Hepatocyte (in vitro differentiated cells): ENCODE measurements around the gene OR5A2. TPM values are rescaled to one million over a fixed set of nuclear protein-coding genes. Genes with fewer than 3 reads are reported as not detected.

ENCODE experiments used
- DNase-seq: peaks from one replicate; pipeline ENCODE4 v3.0.0-alpha.2; 2016; ENCODE audit warnings: low spot score
- H2AFZ ChIP-seq: fragments of 200-600 bp; sonication (generic); 2 replicates; pipeline ENCODE4 v1.6.0; 2016; ENCODE audit warnings: antibody characterized with exemption, mild to moderate bottlenecking
- H3K27ac ChIP-seq: fragments of 200-600 bp; sonication (generic); 2 replicates; pipeline ENCODE4 v1.5.1; 2016; ENCODE audit warnings: mild to moderate bottlenecking
- H3K27me3 ChIP-seq: fragments of 200-600 bp; sonication (generic); 2 replicates; pipeline ENCODE4 v1.6.1; 2016
- H3K36me3 ChIP-seq: fragments of 200-600 bp; sonication (generic); replicated peaks from 2 replicates; pipeline ENCODE4 v1.5.1; 2016; ENCODE audit warnings: low read depth; ENCODE audit not compliant: insufficient read depth
- H3K4me1 ChIP-seq: fragments of 200-600 bp; sonication (generic); 2 replicates; pipeline ENCODE4 v1.5.1; 2016; ENCODE audit warnings: mild to moderate bottlenecking, moderate library complexity; ENCODE audit not compliant: insufficient read depth
- H3K4me2 ChIP-seq: fragments of 200-600 bp; sonication (generic); 2 replicates; pipeline ENCODE4 v1.6.0; 2016
- H3K4me3 ChIP-seq: fragments of 200-600 bp; sonication (generic); 2 replicates; pipeline ENCODE4 v1.5.1; 2016; ENCODE audit warnings: mild to moderate bottlenecking
- H3K79me2 ChIP-seq: fragments of 200-600 bp; sonication (generic); 2 replicates; pipeline ENCODE4 v1.6.0; 2017; ENCODE audit warnings: mild to moderate bottlenecking
- H3K9me2 ChIP-seq: fragments of 200-600 bp; sonication (generic); replicated peaks from 2 replicates; pipeline ENCODE4 v1.6.0; 2017; ENCODE audit warnings: mild to moderate bottlenecking; ENCODE audit not compliant: insufficient read depth
- H3K9me3 ChIP-seq: fragments of 200-600 bp; sonication (generic); 2 replicates; pipeline ENCODE4 v1.5.1; 2016; ENCODE audit warnings: low read depth, mild to moderate bottlenecking
- H4K20me1 ChIP-seq: fragments of 200-600 bp; sonication (generic); 2 replicates; pipeline ENCODE4 v1.6.0; 2016; ENCODE audit warnings: mild to moderate bottlenecking; ENCODE audit not compliant: insufficient read depth, poor library complexity, severe bottlenecking
- CTCF ChIP-seq: fragments of 200-600 bp; sonication (generic); IDR thresholded peaks from 2 replicates; pipeline ENCODE4 v1.5.1; 2016; ENCODE audit warnings: antibody characterized with exemption, mild to moderate bottlenecking; ENCODE audit not compliant: poor library complexity
- EZH2 ChIP-seq: fragments of 200-600 bp; sonication (generic); IDR thresholded peaks from 2 replicates; pipeline ENCODE4 v1.6.1; 2016; ENCODE audit warnings: antibody characterized with exemption, mild to moderate bottlenecking, borderline replicate concordance
- EZH2phosphoT487 ChIP-seq: fragments of 200-600 bp; sonication (generic); IDR thresholded peaks from one replicate; pipeline ENCODE4 v1.6.1; 2018; ENCODE audit warnings: antibody characterized with exemption, mild to moderate bottlenecking, low read depth, moderate library complexity; ENCODE audit not compliant: unreplicated experiment, severe bottlenecking
- WGBS: methylation state at CpG from one replicate; pipeline ENCODE4 v1.1.6; 2016; ENCODE audit warnings: low lambda C conversion rate; ENCODE audit errors: missing lambda C conversion rate; 5-methylcytosine and 5-hydroxymethylcytosine counted together
- polyA plus RNA-seq: library from polyadenylated mRNA; unstranded; fragments of >200 nt; fragmentation: Nextera tagmentation; extraction: Ambion mirVana; gene quantifications from 2 replicates; pipeline ENCODE4 v1.2.1, GENCODE V29; 2016
- total RNA-seq: library from RNA; depleted of rRNA; stranded (reverse); fragments of >200 nt; gene quantifications from 2 replicates; pipeline ENCODE4 v1.2.3, GENCODE V29; 2014

OR5A2 gene
- not detected in 2 replicates for total RNA-seq
- polyA plus RNA-seq: not detected in 2 replicates

- Histone ChIP-seq H3K27ac (no peak within 1 kb of the TSS), H4K20me1 (no peaks in the 10 kb centered on the region), H3K4me3 (no peak within 1 kb of the TSS), H2AFZ (no peak within 1 kb of the TSS), H3K79me2 (no peaks in the 10 kb centered on the region), H3K4me2 (no peak within 1 kb of the TSS), H3K27me3 (no peaks in the 10 kb centered on the region), H3K36me3 (no peaks in the 10 kb centered on the region), H3K4me1 (no peaks in the 10 kb centered on the region), H3K9me3 (no peaks in the 10 kb centered on the region), H3K9me2 (no peaks in the 10 kb centered on the region)
- TF ChIP-seq CTCF (no peak), EZH2 (no peak), EZH2phosphoT487 (no peak)
- 43% methylated on average over 5 of the region's 5 CpGs for WGBS
- DNase-seq: no peak
Observed at GRCh38 chr11:59426361-59427067, at the start of gene OR5A2. Gene OR5A2, minus strand, starts transcription at chr11:59426413. Its CDS starts 3,460 bp downstream, at chr11:59422953.

- no peaks in the 10 kb centered on the region for H3K9me2 ChIP-seq
- no peak for TF ChIP-seq EZH2phosphoT487
- TF ChIP-seq CTCF: no peak
- TF ChIP-seq EZH2: no peak
- no peaks in the 10 kb centered on the region for H3K4me1 ChIP-seq
- H3K27ac ChIP-seq: no peak overlapping the region
- no peaks in the 10 kb centered on the region for H3K27me3 ChIP-seq
- WGBS: 68% methylated on average over 9 of the region's 9 CpGs
- H3K36me3 ChIP-seq: no peaks in the 10 kb centered on the region
- H3K79me2 ChIP-seq: no peaks in the 10 kb centered on the region
- no peak overlapping the region for H3K4me2 ChIP-seq
- H2AFZ ChIP-seq: no peak overlapping the region
- H3K9me3 ChIP-seq: no peaks in the 10 kb centered on the region
- no peak for DNase-seq
- H4K20me1 ChIP-seq: no peaks in the 10 kb centered on the region
- H3K4me3 ChIP-seq: no peak overlapping the region
Observed at GRCh38 chr11:59475176-59475575, 49.0 kb upstream of the OR5A2 start.

- H4K20me1 ChIP-seq: no peaks in the 10 kb centered on the region
Observed at GRCh38 chr11:59473015-59473414, 46.8 kb upstream of the OR5A2 start, which contains the start of gene OR4D10. Gene OR4D10, plus strand, starts transcription at chr11:59473315. Its CDS starts 4,115 bp downstream, at chr11:59477430.

More at GRCh38 chr11:59473015-59473414, 46.8 kb upstream of the OR5A2 start, which contains the start of gene OR4D10:
- Histone ChIP-seq H3K4me2 (no peak within 1 kb of the TSS), H3K79me2 (no peaks in the 10 kb centered on the region), H3K9me3 (no peaks in the 10 kb centered on the region), H2AFZ (no peak within 1 kb of the TSS), H3K9me2 (no peaks in the 10 kb centered on the region), H3K36me3 (no peaks in the 10 kb centered on the region), H3K4me3 (no peak within 1 kb of the TSS), H3K27me3 (no peaks in the 10 kb centered on the region), H3K27ac (no peak within 1 kb of the TSS), H3K4me1 (no peaks in the 10 kb centered on the region)
- TF ChIP-seq CTCF: no peak
- no peak for TF ChIP-seq EZH2phosphoT487
- TF ChIP-seq EZH2: no peak
- no peak for DNase-seq
